ENCODE results near the gene ADGRB2. TPM values are rescaled to one million over a fixed set of nuclear protein-coding genes. Genes with fewer than 3 reads are reported as not detected.
A peak's percentile ranks its signal among the peaks of the same experiment; 100 is the strongest.

Gene ADGRB2
- total and polyA plus RNA-seq, 2 of the 4 experiments (the other 2 are of a cell fraction), result 2.2 to 11.9 TPM

GRCh38 chr1:31691446-31691845 is 72.7 kb downstream of the ADGRB2 start:
- dilution Hi-C loops (cut with HindIII; ENCODE audit: low sequenced_read_pairs, unreplicated experiment), result no loop called here
- Histone ChIP-seq H4K8ac (ENCODE audit: low read depth in 2 of 2, low read length in 2 of 2) (no peak overlapping the region), H2BK20ac (ENCODE audit: low read depth, low read length) (no peak overlapping the region), H4K20me1 (ENCODE audit: insufficient read depth, low read length) (no peaks in the 10 kb centered on the region), H3K27ac (ENCODE audit: insufficient read depth, low read length) (peak overlapping the region; percentile 22), H3K79me1 (ENCODE audit: low read depth in 1 of 2, low read length in 2 of 2) (peaks cover 11 to 69% of the 10 kb centered on the region in 2 experiments; a peak in 3 of 4 replicates), H4K91ac (ENCODE audit: insufficient read depth, low read depth, low read length) (peak overlapping the region; percentile 81; the same call in 1 of the 2 replicates), H3K4me2 (ENCODE audit: low read depth, low read length) (no peak overlapping the region), H3K14ac (replicated peaks; ENCODE audit: low read depth, low read length) (no peak overlapping the region), H3K9ac (ENCODE audit: low read depth, low read length) (no peak overlapping the region), H3K4me3 (ENCODE audit: insufficient read depth, low read depth, low read length) (no peak overlapping the region), H3K9me1 (ENCODE audit: insufficient read depth, low read length) (peaks cover 32% of the 10 kb centered on the region), H2BK5ac (ENCODE audit: low read depth, low read length, poor library complexity, severe bottlenecking) (peak overlapping the region; percentile 95), H2AK9ac (replicated peaks; ENCODE audit: low read depth, low read length, poor library complexity) (peak overlapping the region; percentile 85), H4K5ac (ENCODE audit: low read depth, low read length) (no peak overlapping the region), H2AFZ (replicated peaks; ENCODE audit: low read length, poor library complexity) (no peak overlapping the region), H3K27me3 (ENCODE audit: control insufficient read depth, insufficient read depth, low read length) (no peaks in the 10 kb centered on the region), H2AK5ac (ENCODE audit: low read depth, low read length) (peak overlapping the region; percentile 100), H3K23ac (ENCODE audit: low read depth, low read length) (no peak overlapping the region), H3K18ac (ENCODE audit: low read depth, low read length) (no peak overlapping the region), H3K4me1 (ENCODE audit: control insufficient read depth, insufficient read depth, low read length) (peaks cover 43% of the 10 kb centered on the region), H3K4ac (ENCODE audit: low read depth, low read length) (peak overlapping the region; percentile 97), H3K9me3 (ENCODE audit: control insufficient read depth, insufficient read depth, low read length) (no peaks in the 10 kb centered on the region), H3K36me3 (ENCODE audit: control insufficient read depth, insufficient read depth, low read length) (peaks cover 63% of the 10 kb centered on the region), H2BK120ac (ENCODE audit: low read depth, low read length) (peak overlapping the region; percentile 100), H2BK15ac (ENCODE audit: low read depth, low read length) (no peak overlapping the region; the same call in 1 of the 3 replicates), H3K56ac (ENCODE audit: extremely low read depth, insufficient read depth, low read length) (no peak overlapping the region)
- ATAC-seq (ENCODE audit: low read depth) (no peak), DNase-seq (no peak)
- BruUV-seq (replicated peaks), result no TSS peak
- ChIA-PET CTCF (no interaction called here), POLR2A (ENCODE audit: unreplicated experiment) (interaction anchor here (0.5 kb wide), 1 partner anchor 14 kb away, joined by 3 read pairs; no protein-coding TSS in a partner anchor)
- intact Hi-C loops (cut with micrococcal nuclease), result no loop called here
- in situ Hi-C loops (cut with MboI; ENCODE audit: low sequenced_read_pairs), result no loop called here
- no CpG with 5 or more reads among the region's 4 CpGs for WGBS, 2 experiments (ENCODE audit: extremely low coverage in 2 of 2, insufficient read length in 1 of 2)
- TF ChIP-seq CEBPB (IDR thresholded peaks at IDR 0.05; ENCODE audit: low read depth, low read length), result no peak
- TF ChIP-seq BHLHE40 (IDR thresholded peaks at IDR 0.05; ENCODE audit: low read depth, low read length), result no peak
- no peak for TF ChIP-seq RFX5 (IDR thresholded peaks at IDR 0.05; ENCODE audit: low read depth, low read length)
- no peak for TF ChIP-seq CTCF (conservative IDR thresholded peaks at IDR 0.05; ENCODE audit: low read depth, low read length)
- TF ChIP-seq NFE2L2 (IDR thresholded peaks at IDR 0.05; ENCODE audit: low read depth, low read length), result no peak
- TF ChIP-seq USF2 (IDR thresholded peaks at IDR 0.05; ENCODE audit: low read depth, low read length), result no peak
- no peak for TF ChIP-seq FOS (IDR thresholded peaks at IDR 0.05; ENCODE audit: low read depth, low read length)
- TF ChIP-seq MAFK (IDR thresholded peaks at IDR 0.05; ENCODE audit: low read depth, low read length), result no peak
- TF ChIP-seq MAZ (IDR thresholded peaks at IDR 0.05; ENCODE audit: borderline replicate concordance, low read depth, low read length), result no peak
- no peak for TF ChIP-seq RCOR1 (IDR thresholded peaks at IDR 0.05; ENCODE audit: insufficient replicate concordance, low read length)
- TF ChIP-seq RAD21 (IDR thresholded peaks at IDR 0.05; ENCODE audit: low read length), result no peak
- TF ChIP-seq ELK1 (IDR thresholded peaks at IDR 0.05; ENCODE audit: borderline replicate concordance, low read depth, low read length), result no peak
- no peak for TF ChIP-seq POLR2A (IDR thresholded peaks at IDR 0.05; ENCODE audit: low read depth, low read length)
- TF ChIP-seq MXI1 (IDR thresholded peaks at IDR 0.05; ENCODE audit: borderline replicate concordance, low read depth, low read length), result no peak
- TF ChIP-seq SMC3 (IDR thresholded peaks at IDR 0.05; ENCODE audit: low read depth, low read length), result no peak

Measured in IMR-90 (cell line).